Caki2 (cell line): ENCODE data around the gene HLCS. TPM values are rescaled to one million over a fixed set of nuclear protein-coding genes. Genes with fewer than 3 reads are reported as not detected.

Experiments used
- DNase-seq: peaks from one replicate; pipeline ENCODE4 v3.0.0-alpha.2; 2015; ENCODE audit warnings: low read depth
- in situ Hi-C: cut with HindIII; loops from 2 replicates; pipeline ENCODE4 v1.10.0; 2016; ENCODE audit warnings: low sequenced_read_pairs, low pct_unique_long_range_greater_than_20kb, mixed read lengths
- total RNA-seq: library from RNA; depleted of rRNA; stranded (reverse); fragments of >200 nt; shearing (Covaris generic); gene quantifications from 2 replicates; pipeline ENCODE4 v1.2.3, GENCODE V29; 2014; ENCODE audit warnings: low replicate concordance

HLCS gene
- total RNA-seq, 1 experiment from 2014 or later: 10.4 TPM

DNA sequence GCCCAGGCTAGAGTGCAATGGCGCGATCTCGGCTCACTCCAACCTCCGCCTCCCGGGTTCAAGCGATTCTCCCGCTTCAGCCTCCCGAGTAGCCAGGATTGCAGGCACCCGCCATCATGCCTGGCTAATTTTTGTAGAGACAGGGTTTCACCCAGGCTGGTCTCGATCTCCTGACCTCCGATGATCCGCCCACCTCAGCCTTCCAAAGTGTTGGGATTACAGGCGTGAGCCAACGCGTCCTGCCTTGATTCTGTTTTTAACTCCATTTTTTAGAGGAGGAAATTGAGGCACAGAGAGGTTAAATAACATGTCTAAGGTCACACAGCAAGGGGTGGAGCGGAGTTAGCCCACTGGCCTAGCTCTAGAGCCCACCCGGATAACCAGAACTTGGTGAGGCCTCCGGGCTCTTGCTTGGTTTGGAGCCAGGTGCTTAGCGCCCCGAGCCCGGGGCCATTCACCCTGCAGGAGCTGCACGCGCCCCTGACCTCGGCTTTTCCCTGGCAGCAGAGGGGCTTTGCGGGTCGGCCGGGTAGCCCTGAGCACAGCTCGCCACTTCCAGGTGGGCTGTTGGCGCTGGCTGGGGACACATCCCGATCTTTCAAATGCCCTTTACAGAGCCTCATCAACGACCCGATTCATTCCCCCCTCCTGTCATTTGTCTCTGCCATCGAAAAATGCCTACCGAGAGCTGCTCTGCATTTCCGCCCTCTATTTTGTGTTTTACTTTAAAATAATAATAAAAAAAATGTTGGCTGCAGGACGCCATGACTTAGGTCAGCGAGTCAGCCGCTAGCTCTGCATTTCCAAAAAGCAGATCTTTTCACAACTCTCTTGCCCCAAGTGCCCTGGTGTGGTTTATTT is 256.4 kb downstream of the HLCS start:
- in situ Hi-C loops: no loop called here
- no peak for DNase-seq

GRCh38 chr21:36709030-36709867 is 257.2 kb downstream of the HLCS start:
- no peak for DNase-seq
- in situ Hi-C loops: no loop called here

DNA sequence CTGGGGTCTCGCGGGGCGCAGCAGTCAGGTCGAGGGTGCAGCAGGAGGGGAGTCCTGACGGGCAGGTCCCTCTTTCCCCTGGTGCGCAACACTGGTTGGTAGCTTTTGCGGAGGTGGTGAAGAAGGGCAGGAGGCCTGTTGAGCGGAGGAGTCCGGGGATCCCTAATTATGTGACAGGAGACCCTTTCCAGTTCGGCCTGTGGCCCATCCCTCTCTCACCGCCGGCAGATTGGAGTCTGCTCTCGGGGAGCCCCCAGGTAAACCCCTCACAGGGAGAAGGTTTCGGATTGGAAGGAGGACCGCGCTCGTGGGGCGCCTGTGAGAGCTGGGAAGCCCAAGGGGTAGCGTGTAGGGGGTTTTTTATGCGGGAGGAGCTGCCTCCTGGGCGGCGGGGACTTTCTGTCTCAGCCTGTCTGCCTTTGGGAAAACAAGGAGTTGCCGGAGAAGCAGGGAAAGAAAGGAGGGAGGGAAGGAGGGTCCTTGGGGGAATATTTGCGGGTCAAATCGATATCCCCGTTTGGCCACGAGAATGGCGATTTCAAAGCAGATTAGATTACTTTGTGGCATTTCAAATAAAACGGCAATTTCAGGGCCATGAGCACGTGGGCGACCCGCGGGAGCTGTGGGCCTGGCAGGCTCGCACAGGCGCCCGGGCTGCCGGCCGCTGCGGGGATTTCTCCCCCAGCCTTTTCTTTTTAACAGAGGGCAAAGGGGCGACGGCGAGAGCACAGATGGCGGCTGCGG is 258.0 kb downstream of the HLCS start:
- no peak for DNase-seq

DNA sequence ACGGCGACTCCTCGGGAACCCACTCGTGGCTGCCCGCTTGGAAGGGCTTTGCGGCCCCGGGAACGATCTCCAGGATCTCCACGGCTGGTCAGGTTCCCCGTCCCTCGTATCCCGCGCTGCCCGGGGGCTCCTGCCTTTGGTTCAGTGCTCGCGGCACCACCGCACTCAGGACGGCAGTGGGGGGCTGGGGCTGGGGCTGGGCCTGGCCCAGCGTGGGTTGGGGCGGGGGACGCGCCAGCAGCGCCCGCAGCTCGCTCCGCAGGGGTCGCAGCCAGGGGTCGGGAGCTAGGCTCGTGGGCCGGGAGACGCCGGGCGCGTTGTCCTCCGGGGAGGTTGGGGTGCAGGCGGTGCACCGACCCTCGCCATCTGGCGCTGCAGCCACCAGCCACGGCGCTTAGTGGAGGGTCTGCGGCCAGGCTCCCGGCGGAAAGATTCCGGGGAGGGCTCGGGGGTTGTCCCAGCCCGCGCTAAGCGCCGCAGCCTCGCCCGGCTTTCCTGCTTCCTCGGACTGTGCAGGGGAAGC is 258.6 kb downstream of the HLCS start:
- in situ Hi-C loops: no loop called here

More for the DNA sequence above, 258.0 kb downstream of the HLCS start:
- in situ Hi-C loops: no loop called here

GRCh38 chr21:36706951-36707762 is 259.3 kb downstream of the HLCS start:
- in situ Hi-C loops: no loop called here
- DNase-seq: no peak

More for the DNA sequence above, 258.6 kb downstream of the HLCS start:
- no peak for DNase-seq

- in situ Hi-C loops: no loop called here
- DNase-seq: no peak
Observed at GRCh38 chr21:36706482-36706852, 260.0 kb downstream of the HLCS start.

GRCh38 chr21:36705679-36706481 is 260.6 kb downstream of the HLCS start:
- in situ Hi-C loops: no loop called here
- DNase-seq: no peak

GRCh38 chr21:36704958-36705678 is 261.4 kb downstream of the HLCS start:
- DNase-seq: no peak
- in situ Hi-C loops: no loop called here

- in situ Hi-C loops: no loop called here
- no peak for DNase-seq
Observed at GRCh38 chr21:36704281-36704957, 262.1 kb downstream of the HLCS start.

DNA sequence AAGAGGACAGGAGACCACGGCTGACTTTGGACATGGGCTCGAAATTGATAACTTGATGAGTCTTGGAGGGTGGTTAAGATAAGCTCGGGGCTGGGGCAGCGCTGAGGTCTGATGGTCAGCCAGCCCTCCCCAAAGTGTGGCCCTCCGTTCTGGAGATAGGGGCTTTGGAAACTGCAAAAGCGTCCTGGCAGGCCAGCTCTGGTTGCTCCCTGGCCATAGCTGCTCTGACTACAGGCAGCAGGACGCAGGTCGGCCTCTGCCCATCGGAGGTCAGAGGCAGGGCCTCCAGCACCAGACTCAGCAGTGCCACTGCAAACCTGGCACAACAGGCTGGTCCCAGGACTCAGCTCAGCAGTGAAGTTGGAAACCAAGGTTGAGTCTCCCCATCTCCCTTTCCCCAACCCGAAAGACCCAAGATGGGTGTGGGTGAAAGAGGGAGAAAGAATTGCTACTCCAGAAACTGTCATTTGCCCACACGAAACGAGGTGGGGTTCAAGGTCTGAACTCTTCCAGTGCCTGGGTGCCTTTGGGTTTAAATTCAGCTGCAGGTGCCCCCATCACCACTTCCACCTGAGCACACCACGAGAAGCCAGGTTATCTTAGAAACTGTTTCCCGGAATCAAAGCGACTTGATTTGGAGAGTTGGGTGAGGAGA is 262.7 kb downstream of the HLCS start:
- in situ Hi-C loops: no loop called here
- no peak for DNase-seq

DNA sequence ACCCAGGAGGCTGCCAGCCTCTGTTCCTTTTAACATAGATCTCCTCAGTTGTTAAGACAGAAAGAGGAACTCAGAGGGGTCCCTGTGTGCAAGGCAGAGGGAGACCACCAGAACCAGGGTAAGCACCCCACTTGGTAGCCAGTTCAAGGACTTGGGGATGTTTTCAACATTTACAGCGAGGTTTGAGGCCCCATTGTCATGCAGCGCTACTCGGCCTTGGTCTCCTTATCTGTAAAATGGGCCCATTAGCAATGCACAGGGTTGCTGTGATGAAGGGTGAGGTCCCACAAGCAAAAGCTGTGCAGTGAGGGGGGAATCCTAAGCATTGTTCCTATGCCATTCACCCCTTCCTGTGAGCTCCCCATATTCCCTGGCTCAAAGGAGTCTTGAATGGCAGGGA is 263.3 kb downstream of the HLCS start:
- in situ Hi-C loops: no loop called here

DNA sequence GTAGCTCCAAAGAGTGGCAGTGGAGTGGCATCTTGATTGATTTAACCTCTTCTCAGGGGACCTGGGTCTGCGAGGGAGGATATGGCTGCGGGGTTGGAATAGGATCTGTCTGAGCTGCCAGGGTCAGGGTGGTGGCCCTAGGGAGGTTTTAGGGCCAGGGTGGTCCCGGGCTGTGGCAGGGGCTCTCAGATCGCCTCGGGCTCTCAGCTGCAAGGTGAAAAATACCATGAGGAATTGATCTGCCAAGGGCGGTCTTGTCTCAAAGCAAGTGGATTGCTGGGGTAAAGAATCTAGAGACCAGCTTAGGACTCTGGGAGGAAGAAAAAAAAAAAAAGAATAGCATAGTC is 263.9 kb downstream of the HLCS start:
- no peak for DNase-seq
- in situ Hi-C loops: no loop called here

More for the DNA sequence above, 263.3 kb downstream of the HLCS start:
- no peak for DNase-seq

GRCh38 chr21:36701756-36702621 is 264.5 kb downstream of the HLCS start:
- in situ Hi-C loops: no loop called here
- DNase-seq: no peak

DNA sequence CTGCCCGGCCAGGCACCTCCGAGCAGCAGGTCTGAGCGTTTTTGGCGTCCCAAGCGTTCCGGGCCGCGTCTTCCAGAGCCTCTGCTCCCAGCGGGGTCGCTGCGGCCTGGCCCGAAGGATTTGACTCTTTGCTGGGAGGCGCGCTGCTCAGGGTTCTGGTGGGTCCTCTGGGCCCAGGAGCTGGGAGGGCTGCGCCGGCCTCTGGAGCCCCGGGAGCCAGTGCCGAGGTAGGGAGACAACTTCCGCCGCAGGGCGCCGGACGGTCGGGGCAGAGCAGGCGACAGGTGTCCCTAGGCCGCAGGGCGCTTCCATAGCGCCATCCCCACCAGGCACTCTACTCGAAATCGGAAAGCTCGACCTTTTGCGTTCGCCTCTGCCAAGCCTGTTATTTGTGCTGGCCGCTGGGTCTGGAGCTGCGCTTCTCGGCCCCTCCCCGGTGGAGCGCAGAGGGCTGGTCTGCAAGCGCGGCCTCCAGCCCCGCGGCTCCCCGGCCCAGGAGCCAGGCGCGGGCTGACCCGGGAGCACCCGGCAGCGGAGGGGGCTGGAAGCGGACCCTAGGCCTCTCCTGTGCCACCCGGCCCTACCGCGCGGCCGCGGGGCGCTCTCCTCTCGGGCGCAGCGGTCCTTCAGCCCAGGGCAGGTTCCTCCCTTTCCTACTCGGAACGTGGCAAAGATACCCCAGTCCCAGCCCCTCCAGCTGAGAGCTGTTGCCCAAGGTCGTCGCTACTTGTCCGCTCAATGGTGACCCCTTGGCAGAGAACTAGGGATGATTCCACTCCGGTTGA is 265.3 kb downstream of the HLCS start:
- no peak for DNase-seq
- in situ Hi-C loops: no loop called here
